GM12878 (cell line): Measurements from ENCODE around the gene RORB. TPM values are rescaled to one million over a fixed set of nuclear protein-coding genes. Genes with fewer than 3 reads are reported as not detected.
A peak's percentile ranks its signal among the peaks of the same experiment; 100 is the strongest.

Source experiments
- ATAC-seq: fragments of 200-7000 bp; cut with Tn5 transposase; 3 replicates; pipeline ENCODE4 v1.9.1; 2020; ENCODE audit warnings: mild to moderate bottlenecking, moderate library complexity
- BruUV-seq: library from RNA; stranded (reverse); fragments of 400-500 nt; replicated peaks from 2 replicates; lab custom pipeline; 2021; lab: Mats Ljungman, UMichigan
- CTCF ChIA-PET: fragments of 300-600 bp; sonication (Branson Sonifier 250); formaldehyde crosslinking; extraction: SDS; loops from one replicate; lab custom pipeline; 2021; ENCODE audit warnings: inconsistent platforms; lab: Yijun Ruan, JAX
- POLR2A ChIA-PET: fragments of 350-600 bp; formaldehyde crosslinking; extraction: SDS; loops from one replicate; lab custom pipeline; 2021; ENCODE audit warnings: inconsistent platforms; lab: Charles Lee
- RAD21 ChIA-PET: fragments of 300-600 bp; sonication (Branson Sonifier 250); formaldehyde crosslinking; loops from one replicate; lab custom pipeline; 2023; ENCODE audit warnings: antibody characterized with exemption; ENCODE audit not compliant: unreplicated experiment; lab: Charles Lee
- SMC1A ChIA-PET: fragments of 300-600 bp; sonication (Branson Sonifier 250); formaldehyde crosslinking; loops from one replicate; lab custom pipeline; 2023; ENCODE audit not compliant: unreplicated experiment, uncharacterized antibody; lab: Charles Lee
- DNase-seq: peaks from one replicate; pipeline ENCODE4 v3.0.0-alpha.2; 2011; ENCODE audit warnings: low read depth, low spot score
- FAIRE-seq: peaks from 3 replicates; lab custom pipeline; 2011; peaks lifted over from hg19 to GRCh38; lab: Jason Lieb, UNC
- H2AFZ ChIP-seq: 2 replicates; pipeline ENCODE4 v1.6.0; 2011; ENCODE audit warnings: low read depth, low read length, control low read depth; ENCODE audit not compliant: control insufficient read depth
- H3K27ac ChIP-seq: 2 replicates; pipeline ENCODE4 v1.5.1; 2011; ENCODE audit warnings: control low read depth; ENCODE audit not compliant: control insufficient read depth, insufficient read depth
- H3K27me3 ChIP-seq, 2 experiments: replicated peaks in 1 of 2; 2 replicates each; pipeline versions ENCODE4 v1.6.0 to v1.6.1; 2011; ENCODE audit warnings: low read length in 1 of 2; ENCODE audit not compliant: control insufficient read depth in 2 of 2, insufficient read depth in 2 of 2
- H3K36me3 ChIP-seq, 2 experiments: 2 replicates each; pipeline ENCODE4 v1.5.1; 2011; ENCODE audit warnings: low read length in 1 of 2; ENCODE audit not compliant: control insufficient read depth in 2 of 2, insufficient read depth in 2 of 2
- H3K4me1 ChIP-seq: 2 replicates; pipeline ENCODE4 v1.6.1; 2011; ENCODE audit warnings: mild to moderate bottlenecking, low read length, moderate library complexity, mixed read lengths; ENCODE audit not compliant: control insufficient read depth, insufficient read depth
- H3K4me2 ChIP-seq: 2 replicates; pipeline ENCODE4 v1.6.0; 2011; ENCODE audit warnings: control low read depth; ENCODE audit not compliant: control insufficient read depth, insufficient read depth
- H3K4me3 ChIP-seq: fragments of 200-600 bp; sonication (generic); 2 replicates; pipeline ENCODE4 v1.5.1; 2016
- H3K79me2 ChIP-seq: 2 replicates; pipeline ENCODE4 v1.6.0; 2011; ENCODE audit warnings: low read length; ENCODE audit not compliant: control insufficient read depth, insufficient read depth
- H3K9ac ChIP-seq: 2 replicates; pipeline ENCODE4 v1.8.0; 2011; ENCODE audit warnings: low read length, control low read depth, mixed read lengths; ENCODE audit not compliant: control insufficient read depth, insufficient read depth
- H3K9me3 ChIP-seq: replicated peaks from 3 replicates; pipeline ENCODE4 v1.5.1; 2011; ENCODE audit warnings: mild to moderate bottlenecking, low read length; ENCODE audit not compliant: control insufficient read depth, insufficient read depth
- H4K20me1 ChIP-seq: 2 replicates; pipeline ENCODE4 v1.6.0; 2011; ENCODE audit not compliant: control insufficient read depth, insufficient read depth
- EZH2 ChIP-seq: IDR thresholded peaks from 2 replicates; pipeline ENCODE4 v1.6.1; 2012; ENCODE audit warnings: low read depth, mild to moderate bottlenecking, control low read depth, inconsistent platforms, low read length, borderline replicate concordance; ENCODE audit not compliant: control insufficient read depth
- HDAC6 ChIP-seq: fragments of 200-600 bp; sonication (generic); IDR thresholded peaks from one replicate; pipeline ENCODE4 v1.8.0; 2017; ENCODE audit warnings: antibody characterized with exemption; ENCODE audit not compliant: unreplicated experiment
- NKRF ChIP-seq: fragments of 450-650 bp; conservative IDR thresholded peaks from 2 replicates; pipeline ENCODE4 v1.6.1; 2017; ENCODE audit warnings: mild to moderate bottlenecking, moderate library complexity
- PAX5 ChIP-seq: IDR thresholded peaks from 2 replicates; pipeline ENCODE4 v1.6.1; 2011; ENCODE audit warnings: low read depth, low read length, borderline replicate concordance
- WGBS: methylation state at CpG from one replicate; pipeline ENCODE4 v1.1.6; 2016; ENCODE audit warnings: low lambda C conversion rate; ENCODE audit not compliant: insufficient replicate concordance, insufficient coverage; ENCODE audit errors: missing lambda C conversion rate; 5-methylcytosine and 5-hydroxymethylcytosine counted together
- in situ Hi-C: fragments of 300-500 bp; cut with MboI; formaldehyde crosslinking; loops from 9 replicates; pipeline ENCODE4 v1.14.3; 2018; ENCODE audit warnings: mixed read lengths
- intact Hi-C: fragments of 100-400 bp; cut with micrococcal nuclease; formaldehyde crosslinking; loops from one replicate; pipeline ENCODE4 v1.14.2; 2022; ENCODE audit not compliant: unreplicated experiment
- polyA plus RNA-seq, 11 experiments: library from polyadenylated mRNA; depleted of rRNA in 4 of 11; unstranded in 6 of 11; stranded (reverse) in 5 of 11; fragments of >200 nt; fragmentation: Nextera tagmentation in 4 of 11; fragmentation: Illumina TruSeq in 1 of 11; extraction: Ambion mirVana in 4 of 11; extraction: Trizol in 1 of 11; gene quantifications; 1 replicate in 1 of 11; 2 replicates in 10 of 11; pipeline versions ENCODE4 v1.2.1 to v1.2.3, GENCODE V29; 2011 to 2016; ENCODE audit warnings: inconsistent platforms in 2 of 11, missing spikeins in 2 of 11, low read depth in 1 of 11
- total RNA-seq, 4 experiments: library from RNA; depleted of rRNA in 3 of 4; stranded (reverse); fragments of >200 nt in 3 of 4; fragmentation: Illumina TruSeq in 1 of 4; extraction: Trizol in 1 of 4; gene quantifications; 2 replicates each; pipeline versions ENCODE4 v1.2.1 to v1.2.3, GENCODE V29; 2013 to 2021

Gene RORB
- total and polyA plus RNA-seq, 10 of the 15 experiments (the other 5 are each of a cell fraction or from before 2014, with no cell fraction given): under 0.01 to 0.01 TPM; not detected in 8

DNA sequence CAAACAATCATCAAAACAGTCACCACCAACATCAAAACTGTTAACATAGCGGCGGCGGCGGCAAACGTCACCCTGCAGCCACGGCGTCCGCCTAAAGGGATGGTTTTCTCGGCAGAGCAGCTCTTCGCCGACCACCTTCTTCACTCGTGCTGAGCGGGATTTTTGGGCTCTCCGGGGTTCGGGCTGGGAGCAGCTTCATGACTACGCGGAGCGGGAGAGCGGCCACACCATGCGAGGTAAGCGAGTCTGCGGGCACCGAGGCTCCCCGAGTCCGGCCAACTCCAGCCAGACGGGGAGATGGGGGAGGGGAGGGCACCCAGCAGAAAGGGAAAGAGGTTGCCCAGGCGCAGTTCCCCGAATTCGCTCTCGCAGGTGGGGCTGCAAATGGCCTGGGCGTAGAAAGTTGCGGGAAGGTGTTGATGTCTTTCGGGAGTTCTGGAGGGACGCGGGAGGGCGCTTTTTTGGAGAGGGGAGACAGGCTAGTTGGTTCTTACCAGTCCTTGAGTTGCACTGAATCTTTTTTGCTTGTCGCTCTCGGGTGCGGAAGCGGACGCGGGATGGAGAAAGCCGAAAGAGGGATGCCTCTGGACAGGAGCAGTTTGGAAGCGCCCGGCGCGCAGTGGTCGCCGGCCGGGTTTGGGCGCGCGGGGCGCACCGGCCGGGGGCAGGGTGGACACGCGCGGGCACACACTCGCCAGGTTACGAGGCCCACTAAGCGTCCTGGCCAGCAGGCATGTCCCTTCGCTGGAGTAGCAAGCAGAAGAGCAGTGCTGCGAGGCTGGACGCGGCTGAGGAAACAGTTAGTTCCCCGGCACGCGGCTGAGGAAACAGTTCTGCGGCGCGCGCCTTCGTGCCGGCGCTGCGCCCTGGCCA is 849 bp downstream of the RORB start:
- Histone ChIP-seq H3K27ac (no peak overlapping the region), H2AFZ (peak overlapping the region; percentile 94), H3K9me3 (no peaks in the 10 kb centered on the region), H3K79me2 (no peaks in the 10 kb centered on the region), H3K36me3 (no peaks in the 10 kb centered on the region), H3K4me2 (peak overlapping the region; percentile 96), H4K20me1 (no peaks in the 10 kb centered on the region), H3K27me3 (peaks cover 7 to 22% of the 10 kb centered on the region in 2 experiments), H3K4me3 (peak overlapping the region; percentile 73), H3K4me1 (no peaks in the 10 kb centered on the region; the same call in 1 of the 2 replicates), H3K9ac (peak overlapping the region; percentile 22; the same call in 1 of the 2 replicates)
- peak; percentile 43 for ATAC-seq
- TF ChIP-seq PAX5 (no peak), NKRF (no peak), HDAC6 (peak; percentile 95), EZH2 (0 out of 2 replicates have a peak, but pooled peaks have one; percentile 25)
- SMC1A ChIA-PET: no interaction called here
- intact Hi-C loops (loop anchor here (10.0 kb wide), 1 partner anchor 247 kb away; no protein-coding TSS in a partner anchor), in situ Hi-C loops (no loop called here)
- POLR2A ChIA-PET: no interaction called here
- CTCF ChIA-PET: no interaction called here
- no peak for DNase-seq
- FAIRE-seq: no peak
- RAD21 ChIA-PET: no interaction called here
- no TSS peak for BruUV-seq
- WGBS: 5% methylated on average over 64 of the region's 77 CpGs
